NCI-H345 treated with DMSO at 0.1 percent for 48 hours (cell line): ENCODE results near the gene BCAP29.

Source experiments
- DNase-seq: peaks from one replicate; lab custom pipeline; 2025; ENCODE audit not compliant: unreplicated experiment; lab: John Stamatoyannopoulos, UW

BCAP29 gene

GRCh38 chr7:107661865-107662379, 81.9 kb downstream of the BCAP29 start:
- DNase-seq = peak; percentile 21

GRCh38 chr7:107663196-107663595, 83.2 kb downstream of the BCAP29 start:
- no peak for DNase-seq

GRCh38 chr7:107666790-107667189, 86.7 kb downstream of the BCAP29 start:
- no peak for DNase-seq

- no peak for DNase-seq
These were observed 87.3 kb downstream of the BCAP29 start for GRCh38 chr7:107667341-107667740.

GRCh38 chr7:107668296-107668695, 88.2 kb downstream of the BCAP29 start:
- no peak for DNase-seq
